GM12878 (cell line): ENCODE data around the gene C10orf67. TPM values are rescaled to one million over a fixed set of nuclear protein-coding genes. Genes with fewer than 3 reads are reported as not detected.

Source experiments
- ATAC-seq: fragments of 200-7000 bp; cut with Tn5 transposase; 3 replicates; pipeline ENCODE4 v1.9.1; 2020; ENCODE audit warnings: mild to moderate bottlenecking, moderate library complexity
- BruUV-seq: library from RNA; stranded (reverse); fragments of 400-500 nt; replicated peaks from 2 replicates; lab custom pipeline; 2021; lab: Mats Ljungman, UMichigan
- CTCF ChIA-PET: fragments of 300-600 bp; sonication (Branson Sonifier 250); formaldehyde crosslinking; extraction: SDS; loops from one replicate; lab custom pipeline; 2021; ENCODE audit warnings: inconsistent platforms; lab: Yijun Ruan, JAX
- POLR2A ChIA-PET: fragments of 350-600 bp; formaldehyde crosslinking; extraction: SDS; loops from one replicate; lab custom pipeline; 2021; ENCODE audit warnings: inconsistent platforms; lab: Charles Lee
- RAD21 ChIA-PET: fragments of 300-600 bp; sonication (Branson Sonifier 250); formaldehyde crosslinking; loops from one replicate; lab custom pipeline; 2023; ENCODE audit warnings: antibody characterized with exemption; ENCODE audit not compliant: unreplicated experiment; lab: Charles Lee
- SMC1A ChIA-PET: fragments of 300-600 bp; sonication (Branson Sonifier 250); formaldehyde crosslinking; loops from one replicate; lab custom pipeline; 2023; ENCODE audit not compliant: unreplicated experiment, uncharacterized antibody; lab: Charles Lee
- DNase-seq: peaks from one replicate; pipeline ENCODE4 v3.0.0-alpha.2; 2011; ENCODE audit warnings: low read depth, low spot score
- FAIRE-seq: peaks from 3 replicates; lab custom pipeline; 2011; peaks lifted over from hg19 to GRCh38; lab: Jason Lieb, UNC
- H2AFZ ChIP-seq: 2 replicates; pipeline ENCODE4 v1.6.0; 2011; ENCODE audit warnings: low read depth, low read length, control low read depth; ENCODE audit not compliant: control insufficient read depth
- H3K27ac ChIP-seq: 2 replicates; pipeline ENCODE4 v1.5.1; 2011; ENCODE audit warnings: control low read depth; ENCODE audit not compliant: control insufficient read depth, insufficient read depth
- H3K27me3 ChIP-seq, 2 experiments: replicated peaks in 1 of 2; 2 replicates each; pipeline versions ENCODE4 v1.6.0 to v1.6.1; 2011; ENCODE audit warnings: low read length in 1 of 2; ENCODE audit not compliant: control insufficient read depth in 2 of 2, insufficient read depth in 2 of 2
- H3K36me3 ChIP-seq, 2 experiments: 2 replicates each; pipeline ENCODE4 v1.5.1; 2011; ENCODE audit warnings: low read length in 1 of 2; ENCODE audit not compliant: control insufficient read depth in 2 of 2, insufficient read depth in 2 of 2
- H3K4me1 ChIP-seq: 2 replicates; pipeline ENCODE4 v1.6.1; 2011; ENCODE audit warnings: mild to moderate bottlenecking, low read length, moderate library complexity, mixed read lengths; ENCODE audit not compliant: control insufficient read depth, insufficient read depth
- H3K4me2 ChIP-seq: 2 replicates; pipeline ENCODE4 v1.6.0; 2011; ENCODE audit warnings: control low read depth; ENCODE audit not compliant: control insufficient read depth, insufficient read depth
- H3K4me3 ChIP-seq: fragments of 200-600 bp; sonication (generic); 2 replicates; pipeline ENCODE4 v1.5.1; 2016
- H3K79me2 ChIP-seq: 2 replicates; pipeline ENCODE4 v1.6.0; 2011; ENCODE audit warnings: low read length; ENCODE audit not compliant: control insufficient read depth, insufficient read depth
- H3K9ac ChIP-seq: 2 replicates; pipeline ENCODE4 v1.8.0; 2011; ENCODE audit warnings: low read length, control low read depth, mixed read lengths; ENCODE audit not compliant: control insufficient read depth, insufficient read depth
- H3K9me3 ChIP-seq: replicated peaks from 3 replicates; pipeline ENCODE4 v1.5.1; 2011; ENCODE audit warnings: mild to moderate bottlenecking, low read length; ENCODE audit not compliant: control insufficient read depth, insufficient read depth
- H4K20me1 ChIP-seq: 2 replicates; pipeline ENCODE4 v1.6.0; 2011; ENCODE audit not compliant: control insufficient read depth, insufficient read depth
- ASH2L ChIP-seq: fragments of 300-600, 200-600 bp; sonication (generic); IDR thresholded peaks from 2 replicates; pipeline ENCODE4 v1.6.1; 2017; ENCODE audit warnings: low read depth, mild to moderate bottlenecking, borderline replicate concordance
- BACH1 ChIP-seq: fragments of 450-650 bp; IDR thresholded peaks from 2 replicates; pipeline ENCODE4 v1.6.1; 2017; ENCODE audit warnings: mild to moderate bottlenecking, borderline replicate concordance
- CEBPB ChIP-seq, 2 experiments: fragments of 150-350 bp in 1 of 2; IDR thresholded peaks; 2 replicates each; pipeline ENCODE4 v1.6.1; 2012 to 2014; ENCODE audit warnings: low read depth in 2 of 2, low read length in 2 of 2, borderline replicate concordance in 1 of 2, inconsistent platforms in 1 of 2
- CUX1 ChIP-seq: IDR thresholded peaks from 2 replicates; pipeline ENCODE4 v1.6.1; 2012; ENCODE audit warnings: improper control_type of control experiment, low read depth, low read length; ENCODE audit not compliant: insufficient replicate concordance
- EP300 ChIP-seq, 2 experiments: fragments of 150-350 bp in 1 of 2; IDR thresholded peaks; 2 replicates each; pipeline ENCODE4 v1.6.1; 2011 to 2012; ENCODE audit warnings: low read depth in 2 of 2, low read length in 2 of 2, borderline replicate concordance in 1 of 2, improper control_type of control experiment in 1 of 2, inconsistent platforms in 1 of 2; ENCODE audit not compliant: control insufficient read depth in 1 of 2
- IKZF1 ChIP-seq: fragments of 450-650 bp; conservative IDR thresholded peaks from 2 replicates; pipeline ENCODE4 v1.6.1; 2017; ENCODE audit warnings: antibody characterized with exemption, mild to moderate bottlenecking
- NRF1 ChIP-seq: conservative IDR thresholded peaks from 2 replicates; pipeline ENCODE4 v1.6.1; 2011; ENCODE audit warnings: mild to moderate bottlenecking, low read depth, low read length, improper control_type of control experiment
- PKNOX1 ChIP-seq: fragments of 450-650 bp; IDR thresholded peaks from 2 replicates; pipeline ENCODE4 v1.6.1; 2016; ENCODE audit warnings: mild to moderate bottlenecking
- USF1 ChIP-seq: IDR thresholded peaks from 2 replicates; pipeline ENCODE4 v1.6.1; 2011; ENCODE audit warnings: borderline replicate concordance, low read depth, mild to moderate bottlenecking, moderate library complexity, mixed read lengths, low read length; ENCODE audit not compliant: insufficient read depth; ENCODE audit errors: extremely low read length
- USF2 ChIP-seq: IDR thresholded peaks from 2 replicates; pipeline ENCODE4 v1.6.1; 2011; ENCODE audit warnings: low read depth, low read length, improper control_type of control experiment, borderline replicate concordance
- ZBTB4 ChIP-seq: fragments of 450-650 bp; formaldehyde crosslinking; IDR thresholded peaks from 2 replicates; pipeline ENCODE4 v1.4.0; 2022; ENCODE audit warnings: mild to moderate bottlenecking, moderate library complexity
- ZNF217 ChIP-seq: fragments of 450-650 bp; IDR thresholded peaks from 2 replicates; pipeline ENCODE4 v1.6.1; 2017; ENCODE audit warnings: antibody characterized with exemption, mild to moderate bottlenecking
- WGBS: methylation state at CpG from one replicate; pipeline ENCODE4 v1.1.6; 2016; ENCODE audit warnings: low lambda C conversion rate; ENCODE audit not compliant: insufficient replicate concordance, insufficient coverage; ENCODE audit errors: missing lambda C conversion rate; 5-methylcytosine and 5-hydroxymethylcytosine counted together
- in situ Hi-C: fragments of 300-500 bp; cut with MboI; formaldehyde crosslinking; loops from 9 replicates; pipeline ENCODE4 v1.14.3; 2018; ENCODE audit warnings: mixed read lengths
- intact Hi-C: fragments of 100-400 bp; cut with micrococcal nuclease; formaldehyde crosslinking; loops from one replicate; pipeline ENCODE4 v1.14.2; 2022; ENCODE audit not compliant: unreplicated experiment
- polyA plus RNA-seq, 11 experiments: library from polyadenylated mRNA; depleted of rRNA in 4 of 11; unstranded in 6 of 11; stranded (reverse) in 5 of 11; fragments of >200 nt; fragmentation: Nextera tagmentation in 4 of 11; fragmentation: Illumina TruSeq in 1 of 11; extraction: Ambion mirVana in 4 of 11; extraction: Trizol in 1 of 11; gene quantifications; 1 replicate in 1 of 11; 2 replicates in 10 of 11; pipeline versions ENCODE4 v1.2.1 to v1.2.3, GENCODE V29; 2011 to 2016; ENCODE audit warnings: inconsistent platforms in 2 of 11, missing spikeins in 2 of 11, low read depth in 1 of 11
- total RNA-seq, 4 experiments: library from RNA; depleted of rRNA in 3 of 4; stranded (reverse); fragments of >200 nt in 3 of 4; fragmentation: Illumina TruSeq in 1 of 4; extraction: Trizol in 1 of 4; gene quantifications; 2 replicates each; pipeline versions ENCODE4 v1.2.1 to v1.2.3, GENCODE V29; 2013 to 2021

The C10orf67 gene
- total and polyA plus RNA-seq, 10 of the 15 experiments (the other 5 are each of a cell fraction or from before 2014, with no cell fraction given): 0.06 TPM; not detected in 9

GRCh38 chr10:23186697-23187096 is 157.9 kb downstream of the C10orf67 start:
- no TSS peak for BruUV-seq
- H3K79me2 ChIP-seq: no peaks in the 10 kb centered on the region
- no peak for DNase-seq
- no peak overlapping the region for H3K9ac ChIP-seq
- H3K27me3 ChIP-seq: no peaks in the 10 kb centered on the region; a peak in 4 of 4 replicates
- ATAC-seq: no peak
- H3K4me3 ChIP-seq: no peak overlapping the region
- H3K9me3 ChIP-seq: no peaks in the 10 kb centered on the region
- RAD21 ChIA-PET: no interaction called here
- in situ Hi-C loops (no loop called here), intact Hi-C loops (no loop called here)
- no peak overlapping the region for H3K27ac ChIP-seq
- no peak overlapping the region for H2AFZ ChIP-seq
- H3K36me3 ChIP-seq: no peaks in the 10 kb centered on the region
- no peak overlapping the region for H3K4me2 ChIP-seq
- CTCF ChIA-PET: no interaction called here
- 49% methylated on average over 5 of the region's 5 CpGs for WGBS
- FAIRE-seq: no peak
- SMC1A ChIA-PET: no interaction called here
- H3K4me1 ChIP-seq: no peaks in the 10 kb centered on the region
- no peaks in the 10 kb centered on the region for H4K20me1 ChIP-seq
- POLR2A ChIA-PET: no interaction called here
- TF ChIP-seq USF1 (no peak), PKNOX1 (no peak), NRF1 (no peak), BACH1 (no peak), EP300 (IDR thresholded peaks at IDR 0.05; ENCODE audit: borderline replicate concordance in 1 of 2, control insufficient read depth in 1 of 2, low read depth in 2 of 2, low read length in 2 of 2) (no peak), CEBPB (IDR thresholded peaks at IDR 0.05; ENCODE audit: borderline replicate concordance in 1 of 2, low read depth in 2 of 2, low read length in 2 of 2) (no peak), ASH2L (no peak), IKZF1 (no peak), CUX1 (no peak), USF2 (no peak), ZBTB4 (CRISPR knock-in tag) (no peak), ZNF217 (no peak)
